H4 (cell line): Measurements from ENCODE around the gene MAP1A. TPM values are rescaled to one million over a fixed set of nuclear protein-coding genes. Genes with fewer than 3 reads are reported as not detected.
"Not testable (repeated sequence)": the region's sequence is repeated elsewhere in the genome, so short reads cannot be mapped to it uniquely, and the experiment has no call there.

ENCODE experiments used
- DNase-seq: peaks from one replicate; pipeline ENCODE4 v3.0.0-alpha.2; 2015; ENCODE audit warnings: low spot score
- total RNA-seq: library from RNA; depleted of rRNA; stranded (reverse); fragments of >200 nt; shearing (Covaris generic); gene quantifications from 2 replicates; pipeline ENCODE4 v1.2.3, GENCODE V29; 2014; rRNA removed

The MAP1A gene
- total RNA-seq, 1 experiment from 2014 or later: 40.6 TPM

DNA sequence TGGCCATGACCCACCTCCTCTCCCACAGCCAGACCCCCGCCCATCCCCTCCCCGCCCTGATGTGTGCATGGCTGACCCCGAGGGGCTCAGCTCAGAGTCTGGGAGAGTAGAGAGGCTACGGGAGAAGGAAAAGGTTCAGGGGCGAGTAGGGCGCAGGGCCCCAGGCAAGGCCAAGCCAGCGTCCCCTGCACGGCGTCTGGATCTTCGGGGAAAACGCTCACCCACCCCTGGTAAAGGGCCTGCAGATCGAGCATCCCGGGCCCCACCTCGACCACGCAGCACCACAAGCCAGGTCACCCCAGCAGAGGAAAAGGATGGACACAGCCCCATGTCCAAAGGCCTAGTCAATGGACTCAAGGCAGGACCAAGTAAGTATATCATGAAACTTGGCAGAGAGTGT, 11.7 kb downstream of the MAP1A start:
- no peak for DNase-seq

GRCh38 chr15:43529587-43530345, 12.4 kb downstream of the MAP1A start:
- DNase-seq: no peak

GRCh38 chr15:43531018-43531670, 13.7 kb downstream of the MAP1A start:
- no peak for DNase-seq

GRCh38 chr15:43532826-43533225, 15.4 kb downstream of the MAP1A start:
- DNase-seq: not testable (repeated sequence)

- DNase-seq: no peak
Observed at GRCh38 chr15:43534897-43535296, 17.5 kb downstream of the MAP1A start.

DNA sequence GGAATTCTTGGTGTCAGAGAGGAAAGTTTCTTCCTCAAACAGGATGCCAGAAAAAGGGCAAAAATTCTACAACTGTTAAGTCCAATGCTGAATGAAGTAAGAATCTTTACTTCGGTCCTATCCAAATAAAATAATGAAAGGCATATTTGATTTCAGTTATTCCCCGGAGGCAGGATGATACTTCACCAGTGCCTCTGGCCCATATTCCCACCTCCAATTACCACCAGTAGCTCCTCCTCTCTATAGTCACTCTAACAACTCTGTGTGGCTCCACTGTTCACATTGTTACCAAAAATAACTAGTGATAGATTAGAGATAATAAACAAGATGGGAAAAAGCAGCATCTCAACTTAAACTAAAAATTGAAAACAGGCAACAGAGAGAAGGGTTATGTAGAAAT, 20.7 kb downstream of the MAP1A start:
- no peak for DNase-seq

GRCh38 chr15:43541785-43542184, 24.4 kb downstream of the MAP1A start:
- no peak for DNase-seq

DNA sequence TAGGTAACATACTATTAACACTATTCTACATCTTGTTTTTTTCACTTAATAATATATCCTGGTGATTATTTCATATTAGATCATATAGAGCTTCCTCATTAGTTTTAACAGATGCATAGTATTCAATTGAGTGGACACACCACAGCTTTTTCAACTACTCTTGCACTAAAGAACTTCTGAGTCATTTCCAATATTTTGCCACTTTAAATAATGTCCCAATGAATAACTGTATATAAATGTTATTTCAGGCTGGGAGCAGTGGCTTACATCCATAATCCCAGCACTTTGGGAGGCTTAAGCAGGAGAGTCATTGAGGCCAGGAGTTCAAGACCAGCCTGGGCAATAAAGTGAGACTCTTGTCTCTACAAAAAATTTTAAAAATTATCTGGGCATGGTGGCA, 26.9 kb downstream of the MAP1A start:
- no peak for DNase-seq

GRCh38 chr15:43545426-43545825, 28.0 kb downstream of the MAP1A start:
- no peak for DNase-seq

DNA sequence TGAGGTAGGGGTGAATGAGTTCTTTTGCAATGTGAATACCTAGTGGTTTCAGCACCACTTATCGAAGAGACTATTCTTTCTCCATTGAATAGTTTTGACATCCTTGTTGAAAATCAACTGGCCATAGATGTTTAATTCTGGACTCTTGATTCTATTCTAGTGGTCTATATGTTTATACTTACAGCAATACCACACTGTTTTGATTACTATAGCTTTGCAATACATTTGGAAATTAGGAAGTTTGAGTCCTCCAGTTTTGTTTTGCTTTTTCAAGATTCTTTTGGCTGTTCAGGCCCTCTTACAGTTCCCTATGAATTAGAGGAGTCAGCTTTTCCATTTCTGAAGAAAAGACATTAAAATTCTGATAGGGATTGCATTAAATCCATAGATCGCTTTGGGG, 30.1 kb downstream of the MAP1A start:
- DNase-seq: no peak

DNA sequence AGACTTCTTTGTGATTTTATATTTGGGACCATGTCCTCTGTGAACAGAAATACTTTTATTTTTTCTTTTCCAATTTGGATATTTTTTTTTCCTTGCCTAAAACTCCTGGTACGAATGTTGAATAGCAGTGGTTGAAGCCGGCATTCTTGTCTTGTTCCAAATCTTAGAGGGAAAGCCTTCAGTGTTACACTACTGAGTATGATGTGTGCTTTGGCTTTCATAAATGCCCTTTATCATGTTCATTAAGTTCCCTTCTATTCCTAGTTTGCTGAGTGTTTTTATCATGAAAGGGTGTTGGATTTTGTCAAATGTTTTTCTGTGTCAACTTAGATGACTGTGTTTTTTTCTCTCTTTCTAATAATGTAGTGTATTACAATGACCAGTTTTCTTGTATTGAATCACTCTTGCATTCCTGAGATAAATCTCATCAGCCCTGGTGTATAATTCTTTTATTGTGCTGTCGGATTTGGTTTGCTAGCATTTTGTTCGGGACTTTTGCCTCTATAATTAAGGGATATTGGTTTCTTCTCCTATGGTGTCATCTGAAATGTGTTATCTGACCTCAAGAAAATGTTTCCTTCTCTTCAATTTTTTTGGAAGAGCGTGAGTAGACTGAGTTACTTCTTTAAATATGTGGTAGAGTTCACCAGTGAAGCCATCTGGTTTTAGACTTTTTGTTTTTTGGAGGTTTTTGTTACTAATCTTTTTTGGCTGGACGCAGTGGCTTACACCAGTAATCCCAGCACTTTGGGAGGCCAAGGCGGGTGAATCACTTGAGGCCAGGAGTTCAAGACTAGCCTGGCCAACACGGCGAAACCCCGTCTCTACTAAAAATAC, 33.3 kb downstream of the MAP1A start:
- no peak for DNase-seq

- no peak for DNase-seq
Observed at GRCh38 chr15:43552256-43552655, 34.8 kb downstream of the MAP1A start.

- no peak for DNase-seq
Observed at GRCh38 chr15:43552986-43553385, 35.6 kb downstream of the MAP1A start.

- not testable (repeated sequence) for DNase-seq
Observed at GRCh38 chr15:43562753-43563152, 45.3 kb downstream of the MAP1A start.

- not testable (repeated sequence) for DNase-seq
Observed at GRCh38 chr15:43563793-43564192, 46.4 kb downstream of the MAP1A start.

GRCh38 chr15:43566615-43567014, 49.2 kb downstream of the MAP1A start:
- DNase-seq: not testable (repeated sequence)

GRCh38 chr15:43574607-43575006, 57.2 kb downstream of the MAP1A start:
- DNase-seq: not testable (repeated sequence)

Other genes starting within 250 kb of the MAP1A start
- gene TGM7, start 215.4 kb upstream of the MAP1A start, total RNA-seq: not detected in 2 replicates
- 13.8 and 20.0 TPM in 2 replicates for gene LCMT2, start 187.0 kb upstream of the MAP1A start, total RNA-seq
- 9.2 and 14.5 TPM in 2 replicates for gene ZSCAN29, start 146.6 kb upstream of the MAP1A start, total RNA-seq
- gene TUBGCP4, start 146.5 kb upstream of the MAP1A start, total RNA-seq: 12.4 and 19.0 TPM in 2 replicates
- 32.4 and 32.7 TPM in 2 replicates for gene TP53BP1, start 24.5 kb upstream of the MAP1A start, total RNA-seq
- gene PPIP5K1, start 72.6 kb downstream of the MAP1A start, total RNA-seq: 6.0 and 7.7 TPM in 2 replicates
- 0.95 TPM in 1 of 2 replicates, not detected in the other for gene CKMT1B, start 76.4 kb downstream of the MAP1A start, total RNA-seq
- 0.08 TPM in 1 of 2 replicates, not detected in the other for gene STRC, start 101.2 kb downstream of the MAP1A start, total RNA-seq
- not detected in 2 replicates for gene CATSPER2, start 131.2 kb downstream of the MAP1A start, total RNA-seq
- 0.10 and 1.1 TPM in 2 replicates for gene CKMT1A, start 176.3 kb downstream of the MAP1A start, total RNA-seq
- gene PDIA3, start 228.8 kb downstream of the MAP1A start, total RNA-seq: 187 and 259 TPM in 2 replicates